Kidney (tissue), 14 donors: ENCODE results near the gene PPARA. TPM values are rescaled to one million over a fixed set of nuclear protein-coding genes. Genes with fewer than 3 reads are reported as not detected.

Source experiments
- DNase-seq, 5 donors: peaks; one replicate each; pipeline ENCODE4 v3.0.0-alpha.2; 2013 to 2020
- FAIRE-seq: peaks from 2 replicates; lab custom pipeline; 2012; peaks lifted over from hg19 to GRCh38; lab: Jason Lieb, UNC
- H3K27ac ChIP-seq, 2 donors: one replicate each; pipeline ENCODE4 v1.7.0; 2013; ENCODE audit warnings: low read depth in 2 of 2, low read length in 2 of 2, inconsistent platforms in 1 of 2
- H3K27me3 ChIP-seq: one replicate; pipeline ENCODE4 v1.7.1; 2013; ENCODE audit warnings: low read length, inconsistent platforms; ENCODE audit not compliant: control insufficient read depth, insufficient read depth
- H3K36me3 ChIP-seq, 3 donors: one replicate each; pipeline versions ENCODE4 v1.7.0 to v1.7.1; 2013; ENCODE audit warnings: low read length in 3 of 3, control low read depth in 1 of 3, inconsistent platforms in 1 of 3; ENCODE audit not compliant: insufficient read depth in 3 of 3, control insufficient read depth in 2 of 3
- H3K4me1 ChIP-seq, 3 donors: one replicate each; pipeline versions ENCODE4 v1.7.0 to v1.7.1; 2013; ENCODE audit warnings: low read length in 3 of 3, inconsistent platforms in 1 of 3, low read depth in 1 of 3; ENCODE audit not compliant: control insufficient read depth in 2 of 3, insufficient read depth in 2 of 3
- H3K4me3 ChIP-seq, 3 donors: one replicate each; pipeline versions ENCODE4 v1.7.0 to v1.8.1; 2013; ENCODE audit warnings: low read length in 3 of 3, control low read depth in 1 of 3, inconsistent platforms in 1 of 3
- H3K9ac ChIP-seq, 3 donors: one replicate each; pipeline versions ENCODE4 v1.7.0 to v1.7.1; 2013; ENCODE audit warnings: low read length in 3 of 3, control low read depth in 1 of 3, inconsistent platforms in 1 of 3
- H3K9me3 ChIP-seq, 3 donors: one replicate each; pipeline versions ENCODE4 v1.7.0 to v1.7.1; 2013; ENCODE audit warnings: low read length in 3 of 3, control low read depth in 1 of 3, inconsistent platforms in 1 of 3; ENCODE audit not compliant: control insufficient read depth in 2 of 3, insufficient read depth in 1 of 3
- CTCF ChIP-seq: IDR thresholded peaks from 3 replicates; pipeline ENCODE4 v1.5.1; 2012; ENCODE audit warnings: mild to moderate bottlenecking, moderate library complexity, borderline replicate concordance; ENCODE audit not compliant: insufficient read depth; ENCODE audit errors: extremely low read depth
- intact Hi-C: fragments of 100-400 bp; cut with DNase I; formaldehyde crosslinking; loops from one replicate; pipeline ENCODE4 v1.11.1; 2022
- polyA plus RNA-seq: library from polyadenylated mRNA; stranded (reverse); fragments of 350-450 nt; fragmentation: Illumina TruSeq; extraction: RNeasy Lipid Tissue Mini Kit (QIAGEN cat#74804); gene quantifications from one replicate; pipeline ENCODE4 v1.2.3, GENCODE V29; 2014; ENCODE audit warnings: low read depth, low replicate concordance; ENCODE audit not compliant: insufficient read depth
- total RNA-seq: library from RNA; stranded (reverse); fragmentation: NEBNext Ultra II Directional; extraction: Animal tissue kit (Norgen Biotek cat#: 25700); gene quantifications from one replicate; pipeline ENCODE4 v1.2.1, GENCODE V29; 2021
- donor health status: control.
- donor health status: control.
- donor health status: control.
- donor health status: control.
- donor health status: control.
- donor health status: DM: yes; HTN: yes; CAD: no.
- donor health status: Normal renal cell carcinoma (clear cell type).

PPARA gene
- total and polyA plus RNA-seq, 2 donors from 2014 or later: 15.8 to 36.8 TPM

DNA sequence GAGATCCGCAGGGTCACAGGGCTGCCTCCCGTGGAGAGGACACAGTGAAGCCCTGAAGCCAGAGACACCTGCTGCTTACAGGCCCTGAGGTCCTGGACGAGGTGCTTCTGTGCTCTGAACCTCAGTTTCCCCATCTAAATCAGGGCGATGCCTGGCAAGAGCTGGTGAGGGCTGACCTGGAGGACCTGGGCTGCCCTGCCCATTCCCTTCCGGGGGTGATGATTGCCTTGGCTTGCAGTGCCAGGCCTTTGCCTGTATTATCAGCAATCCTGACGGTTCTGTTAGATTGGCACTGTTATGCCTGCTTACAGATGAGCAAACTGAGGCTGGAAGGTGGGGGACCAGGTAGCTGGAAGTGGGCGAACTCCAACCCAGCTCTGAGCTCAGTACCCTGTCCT lies 138.5 kb downstream of the PPARA start:
- no peaks in the 10 kb centered on the region for H3K27me3 ChIP-seq
- peak overlapping the region in 1 of 2 donors; percentile 22 for H3K27ac ChIP-seq
- intact Hi-C loops: no loop called here
- no peaks in the 10 kb centered on the region for H3K9me3 ChIP-seq
- H3K36me3 ChIP-seq: peaks cover 4 to 58% (median 19%) of the 10 kb centered on the region in 3 donors
- H3K4me1 ChIP-seq: peaks cover 0 to 13% (median 0%) of the 10 kb centered on the region in 3 donors
- FAIRE-seq (no peak), DNase-seq (no peak)
- H3K4me3 ChIP-seq: no peak overlapping the region
- no peak overlapping the region for H3K9ac ChIP-seq
- TF ChIP-seq CTCF: no peak

- Histone ChIP-seq H3K4me1 (peaks cover 0 to 13% (median 0%) of the 10 kb centered on the region in 3 donors), H3K27me3 (no peaks in the 10 kb centered on the region), H3K4me3 (no peak overlapping the region), H3K27ac (no peak overlapping the region), H3K36me3 (peaks cover 0 to 53% (median 14%) of the 10 kb centered on the region in 3 donors), H3K9ac (no peak overlapping the region), H3K9me3 (no peaks in the 10 kb centered on the region)
- intact Hi-C loops: no loop called here
- no peak for TF ChIP-seq CTCF
- FAIRE-seq (no peak), DNase-seq (no peak)
Observed at GRCh38 chr22:46289244-46289891, 139.0 kb downstream of the PPARA start.

DNA sequence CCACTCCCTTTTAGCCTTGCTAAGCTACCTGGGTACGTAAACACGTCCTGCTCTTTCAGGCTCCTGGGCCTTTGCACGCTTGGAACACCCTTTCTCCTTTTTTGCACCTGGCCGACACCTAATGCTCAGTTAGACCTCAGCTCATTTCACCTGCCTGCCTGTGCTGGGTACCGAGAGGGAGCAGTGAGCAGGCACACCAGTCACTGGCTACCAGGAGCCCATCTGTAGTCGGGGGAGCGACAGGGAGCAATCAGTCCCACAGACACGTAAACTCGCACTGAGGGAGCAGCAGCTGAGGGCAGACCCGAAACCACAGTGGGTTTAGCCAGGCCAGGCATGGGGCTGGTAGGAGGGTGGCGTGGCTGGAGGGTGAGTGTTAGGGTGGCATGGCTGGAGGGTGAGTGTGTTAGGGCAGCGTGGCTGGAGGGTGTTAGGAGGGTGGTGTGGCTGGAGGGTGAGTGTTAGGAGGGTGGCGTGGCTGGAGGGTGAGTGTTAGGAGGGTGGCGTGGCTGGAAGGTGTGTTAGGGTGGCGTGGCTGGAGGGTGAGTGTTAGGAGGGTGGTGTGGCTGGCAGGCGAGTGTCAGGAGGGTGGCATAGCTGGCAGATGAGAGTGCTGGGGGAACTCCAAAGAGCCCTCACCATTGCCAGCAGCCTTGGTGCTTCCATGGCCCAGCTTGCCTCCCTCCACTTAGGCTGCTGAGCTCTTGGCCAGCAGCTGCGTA lies 140.0 kb downstream of the PPARA start:
- intact Hi-C loops: no loop called here
- Histone ChIP-seq H3K27me3 (no peaks in the 10 kb centered on the region), H3K9ac (no peak overlapping the region), H3K36me3 (peaks cover 0 to 46% (median 9%) of the 10 kb centered on the region in 3 donors), H3K4me3 (no peak overlapping the region), H3K4me1 (peaks cover 0 to 13% (median 0%) of the 10 kb centered on the region in 3 donors), H3K27ac (no peak overlapping the region), H3K9me3 (no peaks in the 10 kb centered on the region)
- no peak for DNase-seq
- TF ChIP-seq CTCF: no peak
- no peak for FAIRE-seq
